Hepatocyte (in vitro differentiated cells): ENCODE results near the gene TJP2. TPM values are rescaled to one million over a fixed set of nuclear protein-coding genes. Genes with fewer than 3 reads are reported as not detected.
"Not testable (repeated sequence)": the region's sequence is repeated elsewhere in the genome, so short reads cannot be mapped to it uniquely, and the experiment has no call there.

Experiments used
- DNase-seq: peaks from one replicate; pipeline ENCODE4 v3.0.0-alpha.2; 2016; ENCODE audit warnings: low spot score
- H2AFZ ChIP-seq: fragments of 200-600 bp; sonication (generic); 2 replicates; pipeline ENCODE4 v1.6.0; 2016; ENCODE audit warnings: antibody characterized with exemption, mild to moderate bottlenecking
- H3K27ac ChIP-seq: fragments of 200-600 bp; sonication (generic); 2 replicates; pipeline ENCODE4 v1.5.1; 2016; ENCODE audit warnings: mild to moderate bottlenecking
- H3K27me3 ChIP-seq: fragments of 200-600 bp; sonication (generic); 2 replicates; pipeline ENCODE4 v1.6.1; 2016
- H3K36me3 ChIP-seq: fragments of 200-600 bp; sonication (generic); replicated peaks from 2 replicates; pipeline ENCODE4 v1.5.1; 2016; ENCODE audit warnings: low read depth; ENCODE audit not compliant: insufficient read depth
- H3K4me1 ChIP-seq: fragments of 200-600 bp; sonication (generic); 2 replicates; pipeline ENCODE4 v1.5.1; 2016; ENCODE audit warnings: mild to moderate bottlenecking, moderate library complexity; ENCODE audit not compliant: insufficient read depth
- H3K4me2 ChIP-seq: fragments of 200-600 bp; sonication (generic); 2 replicates; pipeline ENCODE4 v1.6.0; 2016
- H3K4me3 ChIP-seq: fragments of 200-600 bp; sonication (generic); 2 replicates; pipeline ENCODE4 v1.5.1; 2016; ENCODE audit warnings: mild to moderate bottlenecking
- H3K79me2 ChIP-seq: fragments of 200-600 bp; sonication (generic); 2 replicates; pipeline ENCODE4 v1.6.0; 2017; ENCODE audit warnings: mild to moderate bottlenecking
- H3K9me2 ChIP-seq: fragments of 200-600 bp; sonication (generic); replicated peaks from 2 replicates; pipeline ENCODE4 v1.6.0; 2017; ENCODE audit warnings: mild to moderate bottlenecking; ENCODE audit not compliant: insufficient read depth
- H3K9me3 ChIP-seq: fragments of 200-600 bp; sonication (generic); 2 replicates; pipeline ENCODE4 v1.5.1; 2016; ENCODE audit warnings: low read depth, mild to moderate bottlenecking
- H4K20me1 ChIP-seq: fragments of 200-600 bp; sonication (generic); 2 replicates; pipeline ENCODE4 v1.6.0; 2016; ENCODE audit warnings: mild to moderate bottlenecking; ENCODE audit not compliant: insufficient read depth, poor library complexity, severe bottlenecking
- EZH2 ChIP-seq: fragments of 200-600 bp; sonication (generic); IDR thresholded peaks from 2 replicates; pipeline ENCODE4 v1.6.1; 2016; ENCODE audit warnings: antibody characterized with exemption, mild to moderate bottlenecking, borderline replicate concordance
- EZH2phosphoT487 ChIP-seq: fragments of 200-600 bp; sonication (generic); IDR thresholded peaks from one replicate; pipeline ENCODE4 v1.6.1; 2018; ENCODE audit warnings: antibody characterized with exemption, mild to moderate bottlenecking, low read depth, moderate library complexity; ENCODE audit not compliant: unreplicated experiment, severe bottlenecking
- WGBS: methylation state at CpG from one replicate; pipeline ENCODE4 v1.1.6; 2016; ENCODE audit warnings: low lambda C conversion rate; ENCODE audit errors: missing lambda C conversion rate; 5-methylcytosine and 5-hydroxymethylcytosine counted together
- polyA plus RNA-seq: library from polyadenylated mRNA; unstranded; fragments of >200 nt; fragmentation: Nextera tagmentation; extraction: Ambion mirVana; gene quantifications from 2 replicates; pipeline ENCODE4 v1.2.1, GENCODE V29; 2016
- total RNA-seq: library from RNA; depleted of rRNA; stranded (reverse); fragments of >200 nt; gene quantifications from 2 replicates; pipeline ENCODE4 v1.2.3, GENCODE V29; 2014
- TF ChIP-seq, protein P1 (sequence below): fragments of 200-600 bp; sonication (generic); IDR thresholded peaks from 2 replicates; pipeline ENCODE4 v1.5.1; 2016; ENCODE audit warnings: antibody characterized with exemption, mild to moderate bottlenecking; ENCODE audit not compliant: poor library complexity

Gene TJP2
- total and polyA plus RNA-seq, 2 experiments from 2014 or later, result 67.2 to 131 TPM

DNA sequence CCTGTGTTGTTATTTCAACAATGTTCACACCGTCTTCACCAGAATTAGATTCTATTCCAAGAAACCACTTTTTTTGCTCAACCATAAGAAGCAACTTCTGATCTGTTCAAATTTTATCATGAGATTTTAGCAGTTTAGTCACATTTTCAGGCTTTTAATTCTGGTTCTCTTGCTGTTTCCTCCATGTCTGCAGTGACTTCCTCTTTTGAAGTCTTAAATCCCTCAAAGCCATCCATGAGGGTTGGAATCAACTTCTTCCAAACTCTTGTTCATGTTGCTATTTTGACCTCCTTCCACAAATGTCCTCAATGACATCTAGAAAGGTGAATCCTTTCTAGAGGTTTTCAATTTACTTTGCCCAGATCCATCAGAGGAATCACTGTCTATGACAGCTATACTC lies 125.2 kb downstream of the TJP2 start:
- Histone ChIP-seq H3K9me2 (no peaks in the 10 kb centered on the region), H3K4me3 (no peak overlapping the region), H2AFZ (no peak overlapping the region), H4K20me1 (no peaks in the 10 kb centered on the region), H3K27ac (no peak overlapping the region), H3K79me2 (no peaks in the 10 kb centered on the region), H3K4me1 (peaks cover 12% of the 10 kb centered on the region), H3K9me3 (no peaks in the 10 kb centered on the region), H3K27me3 (no peaks in the 10 kb centered on the region), H3K36me3 (no peaks in the 10 kb centered on the region), H3K4me2 (no peak overlapping the region)
- DNase-seq, result no peak
- WGBS, result 100% methylated on average over 1 of the region's 1 CpG
- TF ChIP-seq, protein P1, sequence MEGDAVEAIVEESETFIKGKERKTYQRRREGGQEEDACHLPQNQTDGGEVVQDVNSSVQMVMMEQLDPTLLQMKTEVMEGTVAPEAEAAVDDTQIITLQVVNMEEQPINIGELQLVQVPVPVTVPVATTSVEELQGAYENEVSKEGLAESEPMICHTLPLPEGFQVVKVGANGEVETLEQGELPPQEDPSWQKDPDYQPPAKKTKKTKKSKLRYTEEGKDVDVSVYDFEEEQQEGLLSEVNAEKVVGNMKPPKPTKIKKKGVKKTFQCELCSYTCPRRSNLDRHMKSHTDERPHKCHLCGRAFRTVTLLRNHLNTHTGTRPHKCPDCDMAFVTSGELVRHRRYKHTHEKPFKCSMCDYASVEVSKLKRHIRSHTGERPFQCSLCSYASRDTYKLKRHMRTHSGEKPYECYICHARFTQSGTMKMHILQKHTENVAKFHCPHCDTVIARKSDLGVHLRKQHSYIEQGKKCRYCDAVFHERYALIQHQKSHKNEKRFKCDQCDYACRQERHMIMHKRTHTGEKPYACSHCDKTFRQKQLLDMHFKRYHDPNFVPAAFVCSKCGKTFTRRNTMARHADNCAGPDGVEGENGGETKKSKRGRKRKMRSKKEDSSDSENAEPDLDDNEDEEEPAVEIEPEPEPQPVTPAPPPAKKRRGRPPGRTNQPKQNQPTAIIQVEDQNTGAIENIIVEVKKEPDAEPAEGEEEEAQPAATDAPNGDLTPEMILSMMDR, result no peak
- no peak for TF ChIP-seq EZH2phosphoT487
- no peak for TF ChIP-seq EZH2

DNA sequence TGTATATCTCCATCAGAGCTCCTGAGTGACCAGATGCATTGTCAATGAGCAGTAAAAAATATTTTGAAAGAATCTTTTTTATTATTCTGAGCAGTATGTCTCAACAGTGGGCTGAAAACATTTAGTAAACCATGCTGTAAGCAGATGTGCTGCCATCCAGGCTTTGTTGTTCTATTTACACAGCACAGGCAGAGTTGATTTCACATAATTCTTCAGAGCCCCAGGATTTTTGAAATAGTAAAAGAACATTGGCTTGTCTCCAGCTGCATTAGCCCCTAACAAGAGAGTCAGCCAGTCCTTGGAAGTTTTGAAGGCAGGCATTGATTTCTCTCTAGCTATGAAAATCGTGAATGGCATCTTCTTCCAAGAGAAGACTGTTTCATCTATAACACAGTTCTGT lies 125.7 kb downstream of the TJP2 start:
- no peaks in the 10 kb centered on the region for H3K9me3 ChIP-seq
- no peaks in the 10 kb centered on the region for H3K79me2 ChIP-seq
- no peak for TF ChIP-seq EZH2phosphoT487
- H3K36me3 ChIP-seq, result no peaks in the 10 kb centered on the region
- WGBS, result 68% methylated on average over 1 of the region's 1 CpG
- H3K4me1 ChIP-seq, result peaks cover 12% of the 10 kb centered on the region
- H3K27me3 ChIP-seq, result no peaks in the 10 kb centered on the region
- no peaks in the 10 kb centered on the region for H3K9me2 ChIP-seq
- peak; percentile 10 for DNase-seq
- H2AFZ ChIP-seq, result no peak overlapping the region
- peak overlapping the region; percentile 11 for H3K27ac ChIP-seq
- H3K4me2 ChIP-seq, result no peak overlapping the region
- H3K4me3 ChIP-seq, result no peak overlapping the region
- no peaks in the 10 kb centered on the region for H4K20me1 ChIP-seq

DNA sequence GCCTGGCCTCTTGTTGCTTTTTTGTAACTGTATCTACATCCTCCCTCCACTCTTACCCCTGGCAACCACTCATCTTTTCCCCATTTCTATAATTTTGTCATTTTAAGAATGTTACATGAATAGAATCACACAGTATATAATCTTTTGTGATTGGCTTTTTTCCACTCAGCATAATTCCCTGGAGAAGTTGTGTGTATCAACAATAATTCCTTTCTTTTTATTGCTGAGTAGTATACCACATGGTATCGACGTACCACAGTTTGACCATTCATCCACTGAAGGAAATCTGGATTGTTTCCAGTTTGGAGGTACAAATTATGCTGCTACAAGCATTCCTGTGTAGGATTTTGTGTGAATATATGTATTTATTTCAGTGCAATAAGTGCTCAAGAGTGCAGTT lies 129.3 kb downstream of the TJP2 start:
- no peaks in the 10 kb centered on the region for H3K9me3 ChIP-seq
- H3K4me3 ChIP-seq, result no peak overlapping the region
- TF ChIP-seq, protein P1, result no peak
- no peak for TF ChIP-seq EZH2phosphoT487
- no peak overlapping the region for H3K27ac ChIP-seq
- no peaks in the 10 kb centered on the region for H3K4me1 ChIP-seq
- no peaks in the 10 kb centered on the region for H3K79me2 ChIP-seq
- WGBS, result 95% methylated on average over 2 of the region's 2 CpGs
- no peak overlapping the region for H3K4me2 ChIP-seq
- no peaks in the 10 kb centered on the region for H3K36me3 ChIP-seq
- H2AFZ ChIP-seq, result no peak overlapping the region
- no peaks in the 10 kb centered on the region for H4K20me1 ChIP-seq
- H3K27me3 ChIP-seq, result no peaks in the 10 kb centered on the region
- DNase-seq, result no peak
- no peaks in the 10 kb centered on the region for H3K9me2 ChIP-seq

DNA sequence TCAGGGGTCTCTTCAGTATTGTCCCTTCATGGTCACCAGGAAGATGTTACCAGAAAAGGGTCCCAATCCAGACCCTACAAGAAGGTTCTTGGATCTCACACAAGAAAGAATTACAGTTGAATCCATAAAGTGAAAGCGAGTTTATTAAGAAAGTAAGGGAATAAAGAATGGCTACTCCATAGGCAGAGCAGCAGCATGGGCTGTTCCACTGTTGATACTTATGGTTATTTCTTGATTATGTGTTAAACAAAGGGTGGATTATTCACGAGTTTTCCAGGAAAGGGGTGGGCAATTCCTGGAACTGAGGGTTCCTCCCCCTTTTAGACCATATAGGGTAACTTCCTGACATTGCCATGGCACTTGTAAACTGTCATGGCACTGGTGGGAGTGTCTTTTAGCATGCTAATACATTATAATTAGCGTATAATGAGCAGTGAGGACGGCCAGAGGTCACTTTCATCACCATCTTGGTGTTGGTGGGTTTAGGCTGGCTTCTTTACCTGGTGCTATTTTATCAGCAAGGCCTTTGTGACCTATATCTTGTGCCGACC lies 132.9 kb downstream of the TJP2 start:
- not testable (repeated sequence) for DNase-seq, H3K36me3 ChIP-seq, H3K4me3 ChIP-seq, H3K9me3 ChIP-seq, H4K20me1 ChIP-seq, H3K4me1 ChIP-seq, H2AFZ ChIP-seq, H3K4me2 ChIP-seq, H3K27me3 ChIP-seq, H3K9me2 ChIP-seq, H3K79me2 ChIP-seq
- H3K27ac ChIP-seq, result peak overlapping the region; percentile 26
- 90% methylated on average over 5 of the region's 5 CpGs for WGBS
